H1 (cell line): Measurements from ENCODE around the gene PCED1B. TPM values are rescaled to one million over a fixed set of nuclear protein-coding genes. Genes with fewer than 3 reads are reported as not detected.

Source experiments
- CTCF ChIA-PET: fragments of 300-600 bp; sonication (Branson Sonifier 250); formaldehyde crosslinking; loops from one replicate; lab custom pipeline; 2021; ENCODE audit not compliant: partially characterized antibody; lab: Charles Lee
- POLR2A ChIA-PET: fragments of 300-600 bp; sonication (Branson Sonifier 250); formaldehyde crosslinking; loops from one replicate; lab custom pipeline; 2021; ENCODE audit warnings: inconsistent platforms; ENCODE audit not compliant: partially characterized antibody; lab: Charles Lee
- DNase-seq, 2 experiments: peaks; one replicate each; pipeline versions ENCODE4 v3.0.0 to v3.0.0-alpha.2; 2010 to 2022; ENCODE audit warnings: low spot score in 2 of 2, low read depth in 1 of 2, mixed read lengths in 1 of 2
- FAIRE-seq: peaks from 2 replicates; lab custom pipeline; 2011; peaks lifted over from hg19 to GRCh38; lab: Jason Lieb, UNC
- H2AFZ ChIP-seq: 2 replicates; pipeline ENCODE4 v1.8.1; 2012; ENCODE audit warnings: low read length, inconsistent platforms
- H2AK5ac ChIP-seq: 2 replicates; pipeline ENCODE4 v1.6.1; 2013; ENCODE audit warnings: low read depth, low read length
- H2BK120ac ChIP-seq: replicated peaks from 2 replicates; pipeline ENCODE3; 2013; ENCODE audit warnings: low read depth, low read length, inconsistent platforms
- H2BK12ac ChIP-seq: 2 replicates; pipeline ENCODE4 v1.6.1; 2013; ENCODE audit warnings: low read depth, low read length
- H2BK15ac ChIP-seq: 2 replicates; pipeline ENCODE4 v1.6.1; 2013; ENCODE audit warnings: low read length
- H2BK20ac ChIP-seq: 2 replicates; pipeline ENCODE4 v1.6.1; 2013; ENCODE audit warnings: low read length
- H2BK5ac ChIP-seq: 2 replicates; pipeline ENCODE4 v1.6.1; 2013; ENCODE audit warnings: low read depth, low read length
- H3K14ac ChIP-seq: 2 replicates; pipeline ENCODE4 v1.6.1; 2013; ENCODE audit warnings: inconsistent platforms; ENCODE audit not compliant: insufficient read length
- H3K18ac ChIP-seq: 2 replicates; pipeline ENCODE4 v1.6.1; 2013; ENCODE audit warnings: low read length; ENCODE audit errors: extremely low read depth
- H3K23ac ChIP-seq: 2 replicates; pipeline ENCODE4 v1.6.1; 2013; ENCODE audit warnings: inconsistent platforms; ENCODE audit not compliant: insufficient read length
- H3K23me2 ChIP-seq: 2 replicates; pipeline ENCODE4 v1.6.1; 2013; ENCODE audit warnings: low read depth, low read length
- H3K27ac ChIP-seq: 2 replicates; pipeline ENCODE4 v1.6.1; 2011; ENCODE audit warnings: low read depth, low read length, inconsistent platforms
- H3K27me3 ChIP-seq, 4 experiments: replicated peaks in 1 of 4; 1 replicate in 1 of 4; 2 replicates in 3 of 4; pipeline versions ENCODE4 v1.6.1 to v1.8.1; 2011 to 2013; ENCODE audit warnings: low read length in 3 of 4, mild to moderate bottlenecking in 3 of 4, inconsistent platforms in 2 of 4, mixed read lengths in 2 of 4, moderate library complexity in 1 of 4; ENCODE audit not compliant: control insufficient read depth in 3 of 4, insufficient read depth in 3 of 4; ENCODE audit errors: extremely low read depth in 1 of 4
- H3K36me3 ChIP-seq, 4 experiments: 2 replicates each; pipeline versions ENCODE4 v1.6.1 to v1.8.1; 2011 to 2013; ENCODE audit warnings: mild to moderate bottlenecking in 4 of 4, low read length in 3 of 4, moderate library complexity in 2 of 4, control low read depth in 1 of 4, inconsistent platforms in 1 of 4; ENCODE audit not compliant: insufficient read depth in 4 of 4, control insufficient read depth in 2 of 4
- H3K4ac ChIP-seq: replicated peaks from 2 replicates; pipeline ENCODE3; 2013; ENCODE audit warnings: low read length, low read depth, mixed read lengths, inconsistent platforms; ENCODE audit not compliant: insufficient read length
- H3K4me1 ChIP-seq, 4 experiments: replicated peaks in 1 of 4; 1 replicate in 1 of 4; 2 replicates in 3 of 4; pipeline versions ENCODE4 v1.6.1 to v1.8.1; 2011 to 2013; ENCODE audit warnings: low read length in 3 of 4, inconsistent platforms in 2 of 4, mixed read lengths in 1 of 4; ENCODE audit not compliant: insufficient read depth in 4 of 4, control insufficient read depth in 3 of 4
- H3K4me2 ChIP-seq, 2 experiments: 2 replicates each; pipeline versions ENCODE4 v1.6.1 to v1.8.1; 2011 to 2013; ENCODE audit warnings: low read depth in 2 of 2, low read length in 2 of 2, control low read depth in 1 of 2, inconsistent platforms in 1 of 2, mild to moderate bottlenecking in 1 of 2; ENCODE audit not compliant: insufficient read depth in 1 of 2
- H3K4me3 ChIP-seq, 4 experiments: fragments of 200-600, 300-600 bp in 1 of 4; sonication (generic), shearing (Covaris generic), sonication (Bioruptor Twin) in 1 of 4; 2 replicates each; pipeline versions ENCODE4 v1.5.1 to v1.8.1; 2011 to 2016; ENCODE audit warnings: low read length in 4 of 4, low read depth in 3 of 4, control low read depth in 2 of 4, inconsistent platforms in 2 of 4, mild to moderate bottlenecking in 2 of 4, mixed read lengths in 1 of 4, moderate library complexity in 1 of 4; ENCODE audit not compliant: insufficient read depth in 2 of 4; ENCODE audit errors: extremely low read depth in 1 of 4
- H3K56ac ChIP-seq: replicated peaks from 2 replicates; pipeline ENCODE3; 2013; ENCODE audit warnings: low read depth, mild to moderate bottlenecking, mixed read lengths, low read length, inconsistent platforms; ENCODE audit not compliant: insufficient read length
- H3K79me1 ChIP-seq: 2 replicates; pipeline ENCODE4 v1.6.1; 2013; ENCODE audit warnings: low read depth, low read length, control low read depth
- H3K79me2 ChIP-seq, 2 experiments: 2 replicates each; pipeline versions ENCODE4 v1.6.1 to v1.8.1; 2012 to 2013; ENCODE audit warnings: low read length in 2 of 2, mild to moderate bottlenecking in 2 of 2, inconsistent platforms in 1 of 2; ENCODE audit not compliant: insufficient read depth in 2 of 2, control insufficient read depth in 1 of 2
- H3K9ac ChIP-seq, 4 experiments: replicated peaks in 1 of 4; 1 replicate in 1 of 4; 2 replicates in 3 of 4; pipeline versions ENCODE4 v1.6.1 to v1.8.1; 2011 to 2013; ENCODE audit warnings: low read depth in 3 of 4, low read length in 3 of 4, control low read depth in 2 of 4, mild to moderate bottlenecking in 2 of 4, moderate library complexity in 2 of 4, inconsistent platforms in 1 of 4; ENCODE audit errors: extremely low read depth in 1 of 4
- H3K9me3 ChIP-seq, 2 experiments: 2 replicates each; pipeline versions ENCODE4 v1.6.1 to v1.8.1; 2012 to 2013; ENCODE audit warnings: mild to moderate bottlenecking in 2 of 2, moderate library complexity in 2 of 2, control low read depth in 1 of 2, inconsistent platforms in 1 of 2, low read depth in 1 of 2, low read length in 1 of 2, mixed read lengths in 1 of 2; ENCODE audit not compliant: insufficient read depth in 2 of 2
- H4K20me1 ChIP-seq, 2 experiments: replicated peaks in 1 of 2; 2 replicates each; pipeline versions ENCODE3 to v1.8.1; 2011 to 2013; ENCODE audit warnings: inconsistent platforms in 2 of 2, low read length in 2 of 2, mild to moderate bottlenecking in 1 of 2; ENCODE audit not compliant: insufficient read depth in 2 of 2, control insufficient read depth in 1 of 2
- H4K5ac ChIP-seq: 2 replicates; pipeline ENCODE4 v1.6.1; 2013; ENCODE audit warnings: low read length, low read depth, mixed read lengths, inconsistent platforms; ENCODE audit not compliant: insufficient read length
- H4K8ac ChIP-seq: 2 replicates; pipeline ENCODE4 v1.8.0; 2013; ENCODE audit warnings: mild to moderate bottlenecking, moderate library complexity, low read length, inconsistent platforms; ENCODE audit not compliant: insufficient read depth; ENCODE audit errors: extremely low read depth
- H4K91ac ChIP-seq: replicated peaks from 2 replicates; pipeline ENCODE3; 2013; ENCODE audit warnings: low read length, mixed read lengths, inconsistent platforms; ENCODE audit not compliant: insufficient read length
- CEBPB ChIP-seq: IDR thresholded peaks from 2 replicates; pipeline ENCODE4 v1.6.1; 2012; ENCODE audit warnings: low read depth, low read length
- EP300 ChIP-seq, 2 experiments: IDR thresholded peaks; 1 replicate in 1 of 2; 2 replicates in 1 of 2; pipeline ENCODE4 v1.6.1; 2011 to 2012; ENCODE audit warnings: low read depth in 2 of 2, low read length in 2 of 2, mild to moderate bottlenecking in 2 of 2, borderline replicate concordance in 1 of 2, inconsistent platforms in 1 of 2, moderate library complexity in 1 of 2
- FOSL1 ChIP-seq: IDR thresholded peaks from 2 replicates; pipeline ENCODE4 v1.6.1; 2011; ENCODE audit warnings: mild to moderate bottlenecking, low read depth, low read length, moderate library complexity; ENCODE audit not compliant: insufficient read depth
- TBP ChIP-seq: IDR thresholded peaks from 2 replicates; pipeline ENCODE4 v1.6.1; 2011; ENCODE audit warnings: low read depth, low read length, improper control_type of control experiment
- WGBS, 2 experiments: shearing (Covaris generic) in 1 of 2; methylation state at CpG; one replicate each; pipeline versions ENCODE4 v1.1.6 to v1.1.7; 2013 to 2015; ENCODE audit warnings: low lambda C conversion rate in 2 of 2, mixed read lengths in 2 of 2, inconsistent platforms in 1 of 2, low coverage in 1 of 2, missing lambda C conversion rate in 1 of 2; ENCODE audit not compliant: insufficient replicate concordance in 2 of 2, insufficient coverage in 1 of 2, insufficient read length in 1 of 2; ENCODE audit errors: extremely low coverage in 1 of 2, missing lambda C conversion rate in 1 of 2; 5-methylcytosine and 5-hydroxymethylcytosine counted together
- polyA plus RNA-seq, 7 experiments: library from polyadenylated mRNA; depleted of rRNA in 3 of 7; stranded (reverse) in 5 of 7; unstranded in 2 of 7; fragments of >200 nt in 5 of 7; fragments of 200-250 nt in 2 of 7; gene quantifications; 1 replicate in 5 of 7; 2 replicates in 1 of 7; 4 replicates in 1 of 7; pipeline versions ENCODE4 v1.2.1 to v1.2.3, GENCODE V29; 2011 to 2013; ENCODE audit warnings: missing spikeins in 2 of 7, mixed read lengths in 2 of 7
- total RNA-seq: library from RNA; stranded (reverse); fragmentation: NEBNext Ultra II Directional; extraction: Animal tissue kit (Norgen Biotek cat#: 25700); gene quantifications from 2 replicates; pipeline ENCODE4 v1.2.1, GENCODE V29; 2021
- TF ChIP-seq, protein P1 (sequence below): IDR thresholded peaks from 2 replicates; pipeline ENCODE4 v1.6.1; 2011; ENCODE audit warnings: low read length, improper control_type of control experiment

Gene PCED1B
- total and polyA plus RNA-seq, 2 of the 8 experiments (the other 6 are each of a cell fraction or from before 2014, with no cell fraction given): 4.7 to 5.4 TPM

DNA sequence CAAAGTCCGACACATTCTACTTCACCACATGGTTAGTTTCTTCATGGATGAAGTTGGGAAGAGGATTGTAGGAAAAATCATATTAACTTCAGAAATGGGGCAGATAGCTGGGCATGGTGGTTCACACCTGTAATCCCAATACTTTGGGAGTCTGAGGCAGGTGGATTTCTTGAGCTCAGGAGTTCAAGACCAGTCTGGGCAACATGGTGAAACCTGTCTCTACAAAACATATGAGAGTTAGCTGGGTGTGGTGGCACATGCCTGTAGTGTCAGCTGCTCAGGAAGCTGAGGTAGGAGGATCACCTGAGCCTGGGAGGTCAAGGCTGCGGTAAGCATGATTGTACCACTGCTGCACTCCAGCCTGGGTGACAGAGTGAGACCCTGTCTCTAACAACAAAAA, 49.5 kb upstream of the PCED1B start:
- Histone ChIP-seq H2BK5ac (no peak overlapping the region), H3K9ac (no peak overlapping the region), H3K27me3 (peaks cover 0 to 1% (median 0%) of the 10 kb centered on the region in 4 experiments; a peak in 2 of 7 replicates), H3K23ac (no peak overlapping the region), H3K27ac (no peak overlapping the region), H2BK15ac (no peak overlapping the region), H3K79me2 (no peaks in the 10 kb centered on the region), H2BK120ac (no peak overlapping the region), H2AK5ac (no peak overlapping the region), H3K23me2 (no peaks in the 10 kb centered on the region), H3K36me3 (no peaks in the 10 kb centered on the region), H3K4me3 (no peak overlapping the region), H2BK12ac (no peak overlapping the region), H3K4me2 (no peak overlapping the region), H3K79me1 (no peaks in the 10 kb centered on the region), H3K9me3 (no peaks in the 10 kb centered on the region), H2BK20ac (no peak overlapping the region), H4K5ac (no peak overlapping the region), H4K91ac (no peak overlapping the region), H3K4ac (no peak overlapping the region), H4K20me1 (no peaks in the 10 kb centered on the region), H3K14ac (no peak overlapping the region), H3K56ac (no peak overlapping the region), H3K4me1 (peaks cover 0 to 6% (median 4%) of the 10 kb centered on the region in 4 experiments; a peak in 4 of 7 replicates), H3K18ac (no peak overlapping the region), H2AFZ (no peak overlapping the region), H4K8ac (no peak overlapping the region)
- POLR2A ChIA-PET: no interaction called here
- CTCF ChIA-PET: interaction anchor here (0.6 to 1.0 kb wide), 3 partner anchors 10 to 378 kb away, joined by 3 to 4 read pairs (median 3); no protein-coding TSS in a partner anchor
- FAIRE-seq: no peak
- 97% methylated on average over 2 of the region's 2 CpGs; no CpG with 5 or more reads in 1 of the 2 experiments for WGBS, 2 experiments
- no peak for DNase-seq
- TF ChIP-seq TBP (no peak), FOSL1 (no peak), EP300 (IDR thresholded peaks at IDR 0.05; ENCODE audit: borderline replicate concordance in 1 of 2, low read depth in 2 of 2, low read length in 2 of 2) (no peak), CEBPB (no peak)
- TF ChIP-seq, protein P1, sequence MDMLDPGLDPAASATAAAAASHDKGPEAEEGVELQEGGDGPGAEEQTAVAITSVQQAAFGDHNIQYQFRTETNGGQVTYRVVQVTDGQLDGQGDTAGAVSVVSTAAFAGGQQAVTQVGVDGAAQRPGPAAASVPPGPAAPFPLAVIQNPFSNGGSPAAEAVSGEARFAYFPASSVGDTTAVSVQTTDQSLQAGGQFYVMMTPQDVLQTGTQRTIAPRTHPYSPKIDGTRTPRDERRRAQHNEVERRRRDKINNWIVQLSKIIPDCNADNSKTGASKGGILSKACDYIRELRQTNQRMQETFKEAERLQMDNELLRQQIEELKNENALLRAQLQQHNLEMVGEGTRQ: no peak
